DMS153 treated with DMSO at 0.1 percent for 48 hours (cell line): ENCODE results near the gene ZNF585A.

Source experiments
- DNase-seq: peaks from one replicate; lab custom pipeline; 2025; ENCODE audit not compliant: unreplicated experiment; lab: John Stamatoyannopoulos, UW

Gene ZNF585A

DNA sequence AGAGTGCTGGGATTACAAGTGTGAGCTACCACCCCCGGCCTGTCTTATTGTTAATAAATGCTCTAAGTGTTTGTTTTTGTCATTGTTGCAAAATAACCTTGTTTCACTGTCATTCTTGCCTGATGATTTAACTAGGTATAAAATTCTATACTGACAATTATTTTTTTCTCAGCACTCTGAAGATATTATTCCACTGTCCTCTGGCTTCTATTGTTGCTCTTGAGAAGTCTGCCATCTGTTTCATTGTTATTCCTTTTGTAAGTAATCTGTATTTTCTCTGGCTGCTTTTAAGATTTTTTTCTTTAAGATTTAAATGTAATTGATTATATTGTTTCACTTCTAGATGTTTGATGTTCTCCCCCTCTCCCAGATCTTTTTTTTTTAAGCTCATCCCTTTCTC, 76.6 kb downstream of the ZNF585A start:
- no peak for DNase-seq
